PC-9 (cell line): ENCODE measurements around the gene LOXL4. TPM values are rescaled to one million over a fixed set of nuclear protein-coding genes. Genes with fewer than 3 reads are reported as not detected.

Experiments used
- BruUV-seq: library from RNA; stranded (reverse); fragments of 400-500 nt; replicated peaks from 2 replicates; lab custom pipeline; 2021; lab: Mats Ljungman, UMichigan
- CTCF ChIA-PET: fragments of 300-600 bp; sonication (Branson Sonifier 250); formaldehyde crosslinking; loops from one replicate; lab custom pipeline; 2022; ENCODE audit warnings: antibody characterized with exemption; lab: Charles Lee
- POLR2A ChIA-PET: fragments of 300-600 bp; sonication (Branson Sonifier 250); formaldehyde crosslinking; loops from one replicate; lab custom pipeline; 2022; ENCODE audit warnings: antibody characterized with exemption; ENCODE audit not compliant: unreplicated experiment; lab: Charles Lee
- DNase-seq, 2 experiments: peaks; one replicate each; pipeline versions ENCODE4 v3.0.0 to v3.0.0-alpha.2; 2015 to 2022; ENCODE audit warnings: mixed read lengths in 1 of 2
- H2AFZ ChIP-seq: fragments of 200-600 bp; sonication (generic); 2 replicates; pipeline ENCODE4 v1.8.1; 2017; ENCODE audit warnings: antibody characterized with exemption
- H3F3A ChIP-seq: fragments of 200-600 bp; sonication (generic); 2 replicates; pipeline ENCODE4 v1.8.1; 2017; ENCODE audit warnings: antibody characterized with exemption, mild to moderate bottlenecking, low read depth; ENCODE audit not compliant: insufficient read depth
- H3K27ac ChIP-seq: fragments of 200-600 bp; sonication (generic); 2 replicates; pipeline ENCODE4 v1.6.1; 2016; ENCODE audit warnings: mixed run types
- H3K27me3 ChIP-seq: fragments of 200-600 bp; sonication (generic); 2 replicates; pipeline ENCODE4 v1.6.1; 2016; ENCODE audit warnings: low read depth, mixed run types; ENCODE audit not compliant: insufficient read depth
- H3K36me3 ChIP-seq: fragments of 200-600 bp; sonication (generic); 2 replicates; pipeline ENCODE4 v1.6.1; 2016; ENCODE audit warnings: low read depth, mixed run types
- H3K4me1 ChIP-seq: fragments of 200-600 bp; sonication (generic); replicated peaks from 2 replicates; pipeline ENCODE4 v1.6.1; 2016; ENCODE audit warnings: mixed run types; ENCODE audit not compliant: insufficient read depth
- H3K4me2 ChIP-seq: fragments of 200-600 bp; sonication (generic); 2 replicates; pipeline ENCODE4 v1.6.1; 2017; ENCODE audit warnings: mixed run types
- H3K4me3 ChIP-seq: fragments of 200-600 bp; sonication (generic); 2 replicates; pipeline ENCODE4 v1.6.1; 2016; ENCODE audit warnings: mixed run types
- H3K79me2 ChIP-seq: fragments of 200-600 bp; sonication (generic); 2 replicates; pipeline ENCODE4 v1.6.1; 2017; ENCODE audit warnings: low read depth, mixed run types
- H3K9me2 ChIP-seq: fragments of 200-600 bp; sonication (generic); 2 replicates; pipeline ENCODE4 v1.8.1; 2017; ENCODE audit warnings: mild to moderate bottlenecking; ENCODE audit not compliant: insufficient read depth
- H3K9me3 ChIP-seq: fragments of 200-600 bp; sonication (generic); 2 replicates; pipeline ENCODE4 v1.8.1; 2016; ENCODE audit warnings: low read depth; ENCODE audit not compliant: insufficient read depth
- H4K20me1 ChIP-seq: fragments of 200-600 bp; sonication (generic); 2 replicates; pipeline ENCODE4 v1.8.1; 2017; ENCODE audit not compliant: insufficient read depth
- CTCF ChIP-seq: fragments of 200-600 bp; sonication (generic); conservative IDR thresholded peaks from 2 replicates; pipeline ENCODE4 v1.6.1; 2017; ENCODE audit warnings: mixed run types, antibody characterized with exemption, mild to moderate bottlenecking, moderate library complexity
- EZH2 ChIP-seq: fragments of 200-600 bp; sonication (generic); IDR thresholded peaks from 2 replicates; pipeline ENCODE4 v1.8.0; 2017; ENCODE audit warnings: antibody characterized with exemption, low read depth
- intact Hi-C: fragments of 100-400 bp; cut with micrococcal nuclease; formaldehyde crosslinking; loops from one replicate; pipeline ENCODE4 v1.10.0; 2022; ENCODE audit not compliant: unreplicated experiment
- total RNA-seq: library from RNA; stranded (reverse); gene quantifications from 2 replicates; pipeline ENCODE4 v1.2.3, GENCODE V29; 2021

LOXL4 gene
- total RNA-seq, 1 experiment from 2014 or later: 3.5 TPM

GRCh38 chr10:98251399-98251798 lies 16.6 kb downstream of the LOXL4 start:
- TF ChIP-seq EZH2: no peak
- TF ChIP-seq CTCF: no peak
- no peak overlapping the region for H3K4me3 ChIP-seq
- no TSS peak for BruUV-seq
- DNase-seq: no peak
- intact Hi-C loops: no loop called here
- H2AFZ ChIP-seq: no peak overlapping the region
- no peaks in the 10 kb centered on the region for H3F3A ChIP-seq
- no peaks in the 10 kb centered on the region for H3K79me2 ChIP-seq
- no peaks in the 10 kb centered on the region for H3K36me3 ChIP-seq
- no peaks in the 10 kb centered on the region for H3K27me3 ChIP-seq
- no peaks in the 10 kb centered on the region for H3K9me3 ChIP-seq
- ChIA-PET POLR2A (no interaction called here), CTCF (no interaction called here)
- no peaks in the 10 kb centered on the region for H3K4me1 ChIP-seq
- H3K27ac ChIP-seq: no peak overlapping the region
- no peaks in the 10 kb centered on the region for H3K9me2 ChIP-seq
- H3K4me2 ChIP-seq: no peak overlapping the region
- H4K20me1 ChIP-seq: no peaks in the 10 kb centered on the region

GRCh38 chr10:98249134-98249533 lies 18.9 kb downstream of the LOXL4 start:
- CTCF ChIA-PET: no interaction called here
- no peaks in the 10 kb centered on the region for H3K27me3 ChIP-seq
- no peaks in the 10 kb centered on the region for H3K4me1 ChIP-seq
- H3K9me2 ChIP-seq: no peaks in the 10 kb centered on the region
- POLR2A ChIA-PET: no interaction called here
- no peak overlapping the region for H3K4me3 ChIP-seq
- H3F3A ChIP-seq: no peaks in the 10 kb centered on the region
- no peak overlapping the region for H3K27ac ChIP-seq
- no peak overlapping the region for H2AFZ ChIP-seq
- no TSS peak for BruUV-seq
- H3K36me3 ChIP-seq: no peaks in the 10 kb centered on the region
- no peaks in the 10 kb centered on the region for H4K20me1 ChIP-seq
- DNase-seq: no peak
- H3K9me3 ChIP-seq: no peaks in the 10 kb centered on the region
- no peak for TF ChIP-seq EZH2
- TF ChIP-seq CTCF: no peak
- intact Hi-C loops: no loop called here
- H3K4me2 ChIP-seq: no peak overlapping the region
- H3K79me2 ChIP-seq: no peaks in the 10 kb centered on the region

GRCh38 chr10:98248018-98248417 lies 20.0 kb downstream of the LOXL4 start:
- intact Hi-C loops: no loop called here
- Histone ChIP-seq H4K20me1 (no peaks in the 10 kb centered on the region), H3K36me3 (no peaks in the 10 kb centered on the region), H3K4me3 (no peak overlapping the region), H3K27ac (no peak overlapping the region), H3K27me3 (no peaks in the 10 kb centered on the region), H3K4me2 (no peak overlapping the region), H3F3A (no peaks in the 10 kb centered on the region), H3K79me2 (no peaks in the 10 kb centered on the region), H3K4me1 (no peaks in the 10 kb centered on the region), H2AFZ (no peak overlapping the region), H3K9me2 (no peaks in the 10 kb centered on the region), H3K9me3 (no peaks in the 10 kb centered on the region)
- ChIA-PET CTCF (no interaction called here), POLR2A (no interaction called here)
- DNase-seq: no peak
- BruUV-seq: no TSS peak
- TF ChIP-seq EZH2 (no peak), CTCF (no peak)
